ENCODE data around the gene SOCS1. TPM values are rescaled to one million over a fixed set of nuclear protein-coding genes. Genes with fewer than 3 reads are reported as not detected.

Gene SOCS1
- total and polyA plus RNA-seq, 2 donors (not counting 1 experiment from before 2014, with no cell fraction given) = 29.7 to 107 TPM

GRCh38 chr16:11205065-11205699 is 50.8 kb downstream of the SOCS1 start:
- no peaks in the 10 kb centered on the region for H3K9me3 Mint-ChIP-seq (ENCODE audit: insufficient read depth)
- H3K4me3 ChIP-seq (ENCODE audit: control extremely low read depth in 1 of 5, extremely low read depth in 1 of 5, insufficient read depth in 1 of 5, low read depth in 2 of 5, low read length in 4 of 5) = no peak overlapping the region
- TF ChIP-seq EZH2 (IDR thresholded peaks at IDR 0.05; ENCODE audit: borderline replicate concordance, insufficient read depth, low read depth, low read length, poor library complexity, severe bottlenecking) = no peak
- TF ChIP-seq CTCF (IDR thresholded peaks at IDR 0.05) = no peak
- peaks cover 38% of the 10 kb centered on the region for H3K4me1 Mint-ChIP-seq
- H3K4me2 ChIP-seq (replicated peaks; ENCODE audit: low read depth, low read length, poor library complexity, severe bottlenecking) = no peak overlapping the region
- CTCF ChIA-PET = interaction anchor here (0.6 to 1.2 kb wide), 2 partner anchors 9 to 46 kb away, joined by 3 to 4 read pairs; no protein-coding TSS in a partner anchor
- H3K27ac Mint-ChIP-seq = no peak overlapping the region
- POLR2A ChIA-PET = interaction anchor here (0.5 to 1.1 kb wide), 4 partner anchors 13 to 682 kb away, joined by 3 to 9 read pairs (median 6); no protein-coding TSS in a partner anchor
- intact Hi-C loops (cut with micrococcal nuclease) = no loop called here
- H3K79me2 ChIP-seq (ENCODE audit: control insufficient read depth, insufficient read depth, low read length) = no peaks in the 10 kb centered on the region
- peaks cover 29% of the 10 kb centered on the region for H3K27me3 Mint-ChIP-seq
- no peak overlapping the region for H3K9ac ChIP-seq (ENCODE audit: low read length)
- no peak overlapping the region for H3K27ac ChIP-seq (ENCODE audit: low read length in 2 of 2)
- H4K20me1 ChIP-seq (ENCODE audit: control insufficient read depth, insufficient read depth, low read length, poor library complexity, severe bottlenecking) = no peaks in the 10 kb centered on the region
- no peak overlapping the region for H3K4me3 Mint-ChIP-seq
- H3K9me3 ChIP-seq (ENCODE audit: control extremely low read depth in 1 of 3, control insufficient read depth in 2 of 3, insufficient read depth in 1 of 3, low read length in 2 of 3) = peaks cover 0 to 16% (median 6%) of the 10 kb centered on the region in 3 donors
- H3K27me3 ChIP-seq (replicated peaks in 1 of 4; ENCODE audit: control extremely low read depth in 1 of 4, control insufficient read depth in 3 of 4, insufficient read depth in 4 of 4, low read length in 3 of 4) = peaks cover 0 to 24% (median 6%) of the 10 kb centered on the region in 4 experiments
- peaks cover 7 to 21% of the 10 kb centered on the region in 2 donors for H3K4me1 ChIP-seq (ENCODE audit: control insufficient read depth in 2 of 2, insufficient read depth in 2 of 2, low read length in 2 of 2)
- no peak for DNase-seq
- ATAC-seq (ENCODE audit: low read depth) = no peak
- H3K36me3 ChIP-seq (replicated peaks in 1 of 2; ENCODE audit: control extremely low read depth in 1 of 2, control insufficient read depth in 1 of 2, extremely low read depth in 1 of 2, insufficient read depth in 2 of 2, low read length in 1 of 2) = no peaks in the 10 kb centered on the region
- 82% methylated on average over 19 of the region's 19 CpGs for WGBS (ENCODE audit: insufficient coverage)
- H2AFZ ChIP-seq (ENCODE audit: insufficient read depth, low read depth, low read length, poor library complexity, severe bottlenecking) = no peak overlapping the region

GRCh38 chr16:11204513-11205047 is 51.4 kb downstream of the SOCS1 start:
- no peak for TF ChIP-seq CTCF (IDR thresholded peaks at IDR 0.05)
- no peak for TF ChIP-seq EZH2 (IDR thresholded peaks at IDR 0.05; ENCODE audit: borderline replicate concordance, insufficient read depth, low read depth, low read length, poor library complexity, severe bottlenecking)

More at GRCh38 chr16:11204513-11205047, 51.4 kb downstream of the SOCS1 start:
- ATAC-seq (ENCODE audit: low read depth) (no peak), DNase-seq (no peak)
- Histone ChIP-seq H3K4me1 (ENCODE audit: control insufficient read depth in 2 of 2, insufficient read depth in 2 of 2, low read length in 2 of 2) (peaks cover 7 to 21% of the 10 kb centered on the region in 2 donors), H3K79me2 (ENCODE audit: control insufficient read depth, insufficient read depth, low read length) (no peaks in the 10 kb centered on the region), H3K9ac (ENCODE audit: low read length) (no peak overlapping the region), H3K27ac (ENCODE audit: low read length in 2 of 2) (no peak overlapping the region), H3K4me2 (replicated peaks; ENCODE audit: low read depth, low read length, poor library complexity, severe bottlenecking) (no peak overlapping the region), H3K36me3 (replicated peaks in 1 of 2; ENCODE audit: control extremely low read depth in 1 of 2, control insufficient read depth in 1 of 2, extremely low read depth in 1 of 2, insufficient read depth in 2 of 2, low read length in 1 of 2) (no peaks in the 10 kb centered on the region), H3K27me3 (replicated peaks in 1 of 4; ENCODE audit: control extremely low read depth in 1 of 4, control insufficient read depth in 3 of 4, insufficient read depth in 4 of 4, low read length in 3 of 4) (peaks cover 0 to 24% (median 6%) of the 10 kb centered on the region in 4 experiments), H3K9me3 (ENCODE audit: control extremely low read depth in 1 of 3, control insufficient read depth in 2 of 3, insufficient read depth in 1 of 3, low read length in 2 of 3) (peaks cover 0 to 16% (median 6%) of the 10 kb centered on the region in 3 donors), H4K20me1 (ENCODE audit: control insufficient read depth, insufficient read depth, low read length, poor library complexity, severe bottlenecking) (no peaks in the 10 kb centered on the region), H3K4me3 (ENCODE audit: control extremely low read depth in 1 of 5, extremely low read depth in 1 of 5, insufficient read depth in 1 of 5, low read depth in 2 of 5, low read length in 4 of 5) (no peak overlapping the region), H2AFZ (ENCODE audit: insufficient read depth, low read depth, low read length, poor library complexity, severe bottlenecking) (no peak overlapping the region)
- intact Hi-C loops (cut with micrococcal nuclease) = no loop called here
- H3K4me3 Mint-ChIP-seq = no peak overlapping the region
- POLR2A ChIA-PET = interaction anchor here (0.5 kb wide), 1 partner anchor 683 kb away, joined by 8 read pairs; no protein-coding TSS in a partner anchor
- WGBS (ENCODE audit: insufficient coverage) = 74% methylated on average over 3 of the region's 4 CpGs
- CTCF ChIA-PET = no interaction called here
- H3K4me1 Mint-ChIP-seq = peaks cover 38% of the 10 kb centered on the region
- peaks cover 29% of the 10 kb centered on the region for H3K27me3 Mint-ChIP-seq
- no peaks in the 10 kb centered on the region for H3K9me3 Mint-ChIP-seq (ENCODE audit: insufficient read depth)
- H3K27ac Mint-ChIP-seq = no peak overlapping the region

All from B cell (primary cell).